T47D (cell line): ENCODE results near the gene UVSSA.

ENCODE experiments used
- DNase-seq, 2 experiments: peaks; one replicate each; pipeline versions ENCODE4 v3.0.0 to v3.0.0-alpha.2; 2011 to 2012; ENCODE audit warnings: low read depth in 1 of 2, low spot score in 1 of 2
- JUND ChIP-seq: IDR thresholded peaks from 2 replicates; pipeline ENCODE4 v1.6.1; 2012; ENCODE audit warnings: low read depth
- in situ Hi-C: cut with HindIII; loops from 2 replicates; pipeline ENCODE4 v1.10.0; 2016; ENCODE audit warnings: low sequenced_read_pairs, low pct_unique_long_range_greater_than_20kb

Gene UVSSA

DNA sequence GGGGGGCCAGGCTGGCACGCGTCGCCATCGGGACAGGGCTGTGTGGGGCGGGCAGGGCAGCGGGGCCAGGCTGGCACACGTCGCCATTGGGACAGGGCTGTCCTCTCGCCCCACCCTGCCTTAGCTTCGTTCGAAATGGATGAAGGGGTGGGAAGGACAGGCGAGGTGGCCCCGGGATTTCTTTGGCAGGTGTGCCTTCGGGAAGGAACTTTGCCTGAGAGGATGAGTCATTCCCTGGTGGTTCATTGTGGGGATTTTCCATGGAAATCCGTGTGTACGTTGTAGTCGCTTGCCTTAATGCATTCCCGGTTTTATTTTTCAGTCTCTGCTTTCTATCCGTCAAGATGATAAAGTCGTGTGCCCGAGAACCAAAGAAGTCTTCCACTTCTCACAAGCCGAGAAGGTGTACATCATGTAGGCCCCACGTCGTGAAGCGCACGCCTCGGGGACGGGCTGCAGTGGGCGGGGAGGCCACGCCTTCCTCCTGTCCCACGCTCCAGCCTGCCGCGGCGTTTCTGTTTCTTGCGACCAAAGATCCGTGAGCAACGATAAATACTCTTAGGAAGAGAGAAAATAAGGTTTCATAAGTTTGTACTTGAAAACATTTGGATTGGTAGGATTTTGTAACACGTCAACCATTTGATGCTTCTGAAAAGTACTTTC is 8.1 kb upstream of the UVSSA start:
- no peak for TF ChIP-seq JUND
- in situ Hi-C loops = no loop called here
- DNase-seq = no peak

DNA sequence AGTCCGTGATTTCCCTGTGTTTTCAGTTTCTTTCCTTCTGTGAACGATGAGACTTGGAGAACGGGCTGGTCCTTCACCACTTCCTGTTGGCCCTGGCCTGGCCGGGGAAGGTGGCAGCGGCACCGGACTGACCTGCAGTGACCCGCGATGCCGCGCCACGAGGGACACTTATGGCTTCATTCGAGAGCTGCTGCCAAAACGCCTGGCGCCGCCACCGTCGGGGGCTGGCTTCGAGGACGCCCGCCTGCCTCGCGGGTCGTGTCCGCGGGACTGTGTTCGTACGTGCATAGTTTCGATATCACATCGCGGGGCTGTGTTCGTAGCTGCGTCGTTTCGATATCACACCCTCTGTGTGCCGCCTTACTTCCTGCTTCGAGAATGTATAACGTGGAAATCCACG is 7.5 kb upstream of the UVSSA start:
- in situ Hi-C loops = no loop called here
- no peak for DNase-seq
- no peak for TF ChIP-seq JUND

DNA sequence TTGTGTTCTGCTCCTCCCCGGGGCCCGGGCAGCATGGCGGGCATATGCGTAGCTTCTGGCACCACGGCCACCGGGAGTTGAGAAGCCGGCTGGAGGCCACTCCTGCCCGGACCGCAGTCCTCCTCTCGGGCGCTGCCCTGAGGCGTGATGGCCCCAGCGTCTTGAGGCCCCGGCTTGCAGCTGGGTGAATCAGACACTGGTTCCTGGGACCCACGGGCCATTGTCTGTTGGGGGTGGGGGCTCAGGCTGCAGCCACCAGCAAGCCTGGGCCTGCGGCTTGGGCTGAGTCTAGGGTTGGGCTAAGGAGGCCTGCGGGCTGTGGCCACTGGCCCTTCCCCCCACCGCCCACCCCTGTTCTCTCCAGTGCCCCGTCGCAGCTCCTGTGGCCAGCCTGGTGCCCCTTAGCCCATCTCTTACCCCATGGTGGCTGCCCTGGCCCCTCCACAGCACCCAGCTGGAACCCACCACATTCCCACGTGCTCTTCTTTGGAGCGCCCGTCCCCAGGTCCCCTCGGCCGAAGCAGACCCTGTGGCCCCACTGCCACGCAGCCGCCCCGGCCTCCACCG is 6.7 kb upstream of the UVSSA start:
- no peak for TF ChIP-seq JUND
- in situ Hi-C loops = no loop called here

DNA sequence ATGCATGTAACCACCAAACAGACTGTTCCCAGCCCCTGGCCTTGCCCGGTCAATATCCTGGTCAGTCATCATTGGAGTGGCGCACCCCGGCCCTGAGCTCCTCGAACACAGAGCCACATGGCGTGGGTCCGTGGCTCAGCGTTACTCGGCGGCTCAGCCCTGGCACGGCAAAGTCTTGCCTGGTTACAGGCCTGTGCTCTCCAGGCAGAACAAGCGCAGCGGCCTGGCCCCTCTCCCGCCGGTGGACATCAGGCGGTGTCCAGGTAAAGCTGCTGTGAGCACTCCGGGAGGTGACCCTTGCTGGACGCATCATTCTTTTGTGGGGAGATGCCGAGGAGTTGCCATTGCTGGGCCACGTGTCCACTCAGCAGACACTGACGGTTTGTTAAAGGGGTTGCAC is 6.1 kb upstream of the UVSSA start:
- in situ Hi-C loops = no loop called here
- TF ChIP-seq JUND = no peak
- no peak for DNase-seq

More for the DNA sequence above, 6.7 kb upstream of the UVSSA start:
- no peak for DNase-seq

DNA sequence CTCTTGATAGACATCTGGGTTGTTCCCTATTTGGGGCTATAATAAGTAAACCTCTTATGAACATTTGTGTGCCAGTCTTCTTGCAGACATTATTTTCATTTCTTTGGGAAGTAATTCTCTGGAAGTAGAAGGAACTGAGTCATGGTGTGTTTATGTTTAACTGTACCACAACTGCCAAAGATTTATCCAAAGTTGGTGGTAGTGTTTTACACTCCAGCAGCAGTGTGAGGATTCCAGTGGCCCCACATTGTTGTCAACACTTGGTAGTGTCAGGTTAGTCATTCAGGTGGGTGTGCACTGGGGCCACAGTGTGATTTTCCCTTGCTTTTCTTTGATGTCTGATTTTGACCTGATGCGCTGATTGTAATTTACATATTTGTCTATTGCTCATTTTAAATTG is 5.0 kb upstream of the UVSSA start:
- no peak for DNase-seq
- in situ Hi-C loops = no loop called here
- TF ChIP-seq JUND = no peak

DNA sequence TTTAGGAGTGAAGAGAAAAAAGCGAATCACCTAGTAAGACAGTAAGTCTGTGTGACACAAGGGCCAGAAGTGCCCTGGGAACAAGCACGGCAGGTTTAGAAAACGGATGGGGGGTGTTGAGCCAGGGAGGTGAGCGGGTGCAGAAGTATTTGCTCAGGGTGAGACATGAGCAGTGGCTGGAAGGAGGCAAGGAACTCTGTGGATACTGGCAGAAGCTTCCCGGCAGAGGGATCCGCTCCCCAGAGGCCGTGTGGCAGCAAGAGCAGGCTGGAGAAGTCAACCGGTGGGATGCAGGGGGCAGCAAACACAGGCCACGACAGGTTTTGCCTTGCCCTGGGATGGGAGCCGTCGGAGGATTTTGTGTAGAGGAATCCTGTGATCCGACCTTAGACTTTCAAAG is 2.3 kb upstream of the UVSSA start:
- in situ Hi-C loops = no loop called here
- TF ChIP-seq JUND = no peak
- DNase-seq = peak; percentile 54 to 83

DNA sequence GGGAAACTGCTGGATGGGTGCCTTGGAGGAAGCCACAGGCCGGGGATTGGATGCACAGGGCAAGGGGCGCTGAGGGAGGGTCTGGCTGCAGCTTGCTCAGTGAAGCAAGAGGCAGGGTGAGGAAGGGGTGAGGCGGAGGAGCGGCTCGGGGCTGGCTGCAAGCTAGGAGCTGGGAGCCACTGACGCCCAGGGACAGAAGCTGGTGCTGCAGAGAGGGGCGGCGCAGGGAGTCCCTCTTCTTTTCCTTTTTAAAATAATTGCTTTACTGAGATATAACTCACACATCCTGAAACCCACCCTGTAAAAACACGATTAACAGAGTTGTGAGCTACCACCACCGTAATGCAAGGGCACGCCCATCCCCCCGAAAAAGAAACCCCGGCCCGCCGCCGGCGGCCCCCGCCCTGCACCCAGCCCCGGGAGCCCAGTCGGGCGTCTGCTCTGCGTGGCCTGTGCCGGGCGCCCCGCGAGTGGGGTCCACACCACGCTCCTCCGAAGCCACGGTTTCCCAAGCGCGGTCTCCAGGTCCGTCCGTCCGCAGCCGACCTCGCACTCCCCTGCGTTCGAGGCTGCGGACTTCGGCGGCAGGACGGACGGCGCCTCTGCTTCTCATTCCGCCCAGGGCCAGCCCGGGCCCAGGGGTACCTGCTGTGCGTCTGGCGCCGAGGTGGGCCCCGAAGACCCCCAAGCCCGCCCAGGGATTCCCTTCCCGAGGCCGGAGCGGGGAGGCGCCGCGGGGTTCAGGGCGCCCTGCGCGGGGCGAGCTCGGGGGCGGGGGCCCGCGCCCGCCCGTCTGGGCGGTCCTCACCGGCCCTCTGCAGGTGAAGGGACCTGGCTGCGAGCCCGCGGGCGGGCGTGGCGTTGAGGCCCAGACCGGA is 866 bp upstream of the UVSSA start:
- peak; percentile 30 to 42 for DNase-seq
- TF ChIP-seq JUND = no peak
- in situ Hi-C loops = no loop called here

DNA sequence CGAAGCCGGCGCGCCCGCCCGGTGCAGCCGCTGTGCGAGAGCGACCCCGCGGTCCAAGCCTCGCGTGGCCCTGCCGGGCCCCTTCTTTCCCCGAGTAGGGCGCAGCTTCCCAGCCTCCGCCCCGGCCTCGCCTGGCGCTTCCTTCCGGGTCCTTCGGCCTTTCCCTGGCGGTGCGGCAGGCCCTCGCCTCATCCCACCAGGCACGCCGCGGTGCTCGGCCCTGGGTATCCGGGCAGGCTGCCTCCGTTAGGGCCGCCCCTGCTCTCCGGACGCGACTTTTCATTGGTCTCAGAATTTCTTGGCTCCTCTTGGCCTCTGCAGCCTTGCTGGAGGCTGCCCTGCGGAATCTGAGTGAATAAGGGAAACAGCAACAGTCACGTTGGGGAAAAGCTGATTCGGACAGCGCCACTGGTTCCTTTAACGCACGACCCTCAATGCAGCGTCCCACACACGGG is 429 bp downstream of the UVSSA start:
- DNase-seq = peak; percentile 78 to 84
- TF ChIP-seq JUND = no peak
- in situ Hi-C loops = no loop called here

DNA sequence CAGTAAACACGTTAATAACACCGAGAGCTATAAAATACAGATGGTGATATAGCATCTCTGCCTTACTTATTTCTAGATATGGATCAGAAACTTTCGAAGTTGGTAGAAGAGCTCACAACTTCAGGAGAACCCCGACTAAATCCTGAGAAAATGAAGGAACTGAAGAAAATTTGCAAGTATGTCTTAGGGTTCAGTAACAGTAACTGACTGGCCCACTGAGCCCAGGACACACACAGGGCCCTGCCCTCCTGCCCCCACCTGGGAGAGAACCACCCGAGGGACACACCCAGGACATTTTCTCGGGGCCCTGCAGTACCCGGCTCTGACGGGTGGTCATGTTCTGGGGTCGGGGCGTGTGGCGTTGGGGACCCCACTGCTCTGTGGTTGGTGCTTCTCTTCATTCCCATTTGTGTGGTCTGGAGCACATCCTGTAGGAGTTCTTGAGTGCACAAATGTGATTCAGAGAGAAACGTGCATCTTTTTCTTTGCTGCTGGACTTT is 1.1 kb downstream of the UVSSA start:
- no peak for TF ChIP-seq JUND
- DNase-seq = no peak
- in situ Hi-C loops = no loop called here

DNA sequence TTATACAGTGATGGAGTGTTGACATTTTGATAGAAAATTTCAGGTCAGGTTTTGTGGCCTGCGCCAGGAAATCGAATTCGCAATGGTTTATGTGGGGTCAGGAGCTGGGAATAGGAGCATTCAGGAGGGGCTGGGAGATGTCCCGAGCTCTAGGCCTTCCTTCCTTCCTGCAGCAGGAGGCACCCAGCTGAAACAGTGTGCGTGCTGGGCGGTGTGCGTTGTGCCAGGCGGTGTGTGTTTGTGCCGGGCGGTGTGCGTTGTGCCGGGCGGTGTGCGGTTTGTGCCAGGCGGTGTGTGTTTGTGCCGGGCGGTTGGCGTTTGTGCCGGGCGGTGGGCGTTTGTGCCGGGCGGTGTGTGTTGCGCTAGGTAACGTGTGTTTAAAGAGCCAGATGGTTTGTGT is 1.7 kb downstream of the UVSSA start:
- DNase-seq = no peak
- in situ Hi-C loops = no loop called here
- TF ChIP-seq JUND = no peak

DNA sequence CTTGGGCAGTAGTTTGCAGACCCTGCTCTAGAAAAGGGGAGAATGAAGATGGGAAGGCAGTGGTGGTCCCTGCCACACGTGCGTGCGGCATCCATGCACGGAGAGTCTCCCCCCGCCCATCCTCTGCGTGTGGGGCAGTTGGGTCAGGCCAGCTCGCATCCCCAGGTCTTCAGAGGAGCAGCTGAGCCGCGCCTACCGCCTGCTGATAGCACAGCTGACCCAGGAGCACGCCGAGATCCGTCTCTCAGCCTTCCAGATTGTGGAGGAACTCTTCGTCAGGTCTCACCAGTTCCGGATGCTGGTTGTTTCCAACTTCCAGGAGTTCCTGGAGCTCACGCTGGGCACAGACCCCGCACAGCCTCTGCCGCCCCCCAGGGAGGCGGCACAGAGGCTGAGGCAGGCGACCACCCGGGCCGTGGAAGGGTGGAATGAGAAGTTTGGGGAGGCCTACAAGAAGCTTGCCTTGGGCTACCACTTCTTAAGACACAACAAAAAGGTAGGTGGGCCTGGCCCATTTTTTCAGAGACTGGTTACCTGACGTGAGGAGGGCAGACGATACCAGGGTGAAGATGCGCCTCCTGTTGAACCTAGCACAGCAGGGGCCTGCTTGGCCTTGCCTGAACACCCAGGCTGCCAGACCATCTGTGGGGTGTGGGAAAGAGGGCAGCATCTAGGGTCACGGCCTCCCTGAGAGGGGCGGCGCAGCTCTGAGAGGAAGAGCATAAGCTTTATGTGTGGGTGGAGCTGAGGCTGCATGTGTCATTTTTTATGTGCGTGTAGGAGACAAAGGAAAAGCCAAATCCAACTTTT is 2.6 kb downstream of the UVSSA start:
- no peak for DNase-seq
- TF ChIP-seq JUND = no peak
- in situ Hi-C loops = no loop called here

DNA sequence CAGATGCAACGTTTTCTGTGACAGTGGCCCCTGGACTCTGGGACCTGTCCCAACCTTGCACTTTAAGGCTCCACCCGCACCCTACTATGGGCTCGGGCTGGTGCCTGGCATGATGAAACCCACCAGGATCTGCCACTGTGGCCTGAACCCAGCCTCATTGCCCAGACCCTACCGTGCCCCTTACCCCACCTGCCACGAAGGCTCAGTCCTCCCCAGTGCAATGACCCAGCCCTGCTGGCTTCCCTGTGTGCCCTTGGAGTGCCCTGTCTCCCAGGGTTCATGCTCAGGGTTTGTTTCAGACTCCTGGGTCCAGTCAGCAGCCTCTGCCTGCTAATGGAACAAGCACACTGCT is 3.1 kb downstream of the UVSSA start:
- TF ChIP-seq JUND = no peak
- in situ Hi-C loops = no loop called here
- no peak for DNase-seq
